ENCODE measurements around the gene LBX2. TPM values are rescaled to one million over a fixed set of nuclear protein-coding genes. Genes with fewer than 3 reads are reported as not detected.

The LBX2 gene
- total RNA-seq, 2 experiments from 2014 or later, result 0.31 TPM; not detected in 1

- Mint-ChIP-seq H3K27me3 (ENCODE audit: low read depth) (peaks cover 70% of the 10 kb centered on the region), H3K4me3 (peak overlapping the region; percentile 36), H3K36me3 (ENCODE audit: low read depth) (peaks cover 17% of the 10 kb centered on the region), H3K27ac (no peak overlapping the region), H3K9me3 (no peaks in the 10 kb centered on the region), H3K4me1 (ENCODE audit: low read depth) (peaks cover 53% of the 10 kb centered on the region)
- DNase-seq, result no peak
- intact Hi-C loops (cut with micrococcal nuclease), result loop anchor here (10.0 kb wide), 1 partner anchor 453 kb away; the partner anchor contains the start of gene POLE4
- CTCF ChIA-PET, result interaction anchor here (0.6 to 4.8 kb wide), 5 partner anchors 13 to 1301 kb away, joined by 3 to 24 read pairs (median 10); partner anchors contain the start of genes CCDC142, TLX2 and TTC31
Observed at GRCh38 chr2:74501335-74502071, 2.1 kb upstream of the LBX2 start.

GRCh38 chr2:74500578-74500946 is 1.2 kb upstream of the LBX2 start:
- CTCF ChIA-PET, result interaction anchor here (0.6 to 3.7 kb wide), 5 partner anchors 14 to 86 kb away, joined by 3 to 24 read pairs (median 6); partner anchors contain the start of genes CCDC142, TLX2 and TTC31

GRCh38 chr2:74499940-74500577 is 656 bp upstream of the LBX2 start:
- no peak overlapping the region for H3K27ac Mint-ChIP-seq
- H3K4me1 Mint-ChIP-seq (ENCODE audit: low read depth), result peaks cover 46% of the 10 kb centered on the region
- no peaks in the 10 kb centered on the region for H3K9me3 Mint-ChIP-seq
- H3K4me3 Mint-ChIP-seq, result no peak overlapping the region
- no peak for DNase-seq
- intact Hi-C loops (cut with micrococcal nuclease), result loop anchor here (5.0 to 10.0 kb wide), 2 partner anchors 32 to 455 kb away; partner anchors contain the start of gene POLE4
- CTCF ChIA-PET, result interaction anchor here (0.6 to 3.7 kb wide), 5 partner anchors 15 to 87 kb away, joined by 3 to 24 read pairs (median 6); partner anchors contain the start of genes CCDC142, TLX2 and TTC31
- peaks cover 8% of the 10 kb centered on the region for H3K36me3 Mint-ChIP-seq (ENCODE audit: low read depth)
- H3K27me3 Mint-ChIP-seq (ENCODE audit: low read depth), result peaks cover 70% of the 10 kb centered on the region

More at GRCh38 chr2:74500578-74500946, 1.2 kb upstream of the LBX2 start:
- intact Hi-C loops (cut with micrococcal nuclease), result loop anchor here (10.0 kb wide), 1 partner anchor 454 kb away; the partner anchor contains the start of gene POLE4
- no peaks in the 10 kb centered on the region for H3K9me3 Mint-ChIP-seq
- H3K27me3 Mint-ChIP-seq (ENCODE audit: low read depth), result peaks cover 70% of the 10 kb centered on the region
- H3K4me3 Mint-ChIP-seq, result no peak overlapping the region
- H3K36me3 Mint-ChIP-seq (ENCODE audit: low read depth), result peaks cover 13% of the 10 kb centered on the region
- no peak overlapping the region for H3K27ac Mint-ChIP-seq
- H3K4me1 Mint-ChIP-seq (ENCODE audit: low read depth), result peaks cover 49% of the 10 kb centered on the region
- no peak for DNase-seq

GRCh38 chr2:74498500-74499266 is 720 bp downstream of the LBX2 start:
- Mint-ChIP-seq H3K27ac (no peak overlapping the region), H3K36me3 (ENCODE audit: low read depth) (peaks cover 3% of the 10 kb centered on the region), H3K4me1 (ENCODE audit: low read depth) (peaks cover 34% of the 10 kb centered on the region), H3K4me3 (peak overlapping the region; percentile 67), H3K27me3 (ENCODE audit: low read depth) (peaks cover 59% of the 10 kb centered on the region), H3K9me3 (no peaks in the 10 kb centered on the region)
- DNase-seq, result peak; percentile 45
- CTCF ChIA-PET, result interaction anchor here (1.0 to 3.7 kb wide), 3 partner anchors 17 to 88 kb away, joined by 3 to 24 read pairs (median 6); partner anchors contain the start of genes CCDC142 and TTC31
- intact Hi-C loops (cut with micrococcal nuclease), result loop anchor here (1.0 to 5.0 kb wide), 3 partner anchors 18 to 89 kb away; no protein-coding TSS in a partner anchor

GRCh38 chr2:74497777-74498499 is 1.5 kb downstream of the LBX2 start:
- Mint-ChIP-seq H3K36me3 (ENCODE audit: low read depth) (peaks cover 6% of the 10 kb centered on the region), H3K4me1 (ENCODE audit: low read depth) (peaks cover 30% of the 10 kb centered on the region), H3K27ac (no peak overlapping the region), H3K27me3 (ENCODE audit: low read depth) (peaks cover 51% of the 10 kb centered on the region), H3K4me3 (peak overlapping the region; percentile 67), H3K9me3 (no peaks in the 10 kb centered on the region)
- intact Hi-C loops (cut with micrococcal nuclease), result loop anchor here (1.0 to 5.0 kb wide), 3 partner anchors 18 to 89 kb away; no protein-coding TSS in a partner anchor
- CTCF ChIA-PET, result interaction anchor here (1.0 kb wide), 1 partner anchor 47 kb away, joined by 3 read pairs; no protein-coding TSS in a partner anchor
- DNase-seq, result no peak

- CTCF ChIA-PET, result interaction anchor here (1.0 kb wide), 1 partner anchor 48 kb away, joined by 3 read pairs; no protein-coding TSS in a partner anchor
- H3K4me1 Mint-ChIP-seq (ENCODE audit: low read depth), result peaks cover 24% of the 10 kb centered on the region
- H3K27me3 Mint-ChIP-seq (ENCODE audit: low read depth), result peaks cover 44% of the 10 kb centered on the region
- DNase-seq, result no peak
- no peaks in the 10 kb centered on the region for H3K9me3 Mint-ChIP-seq
- no peak overlapping the region for H3K27ac Mint-ChIP-seq
- peaks cover 9% of the 10 kb centered on the region for H3K36me3 Mint-ChIP-seq (ENCODE audit: low read depth)
- intact Hi-C loops (cut with micrococcal nuclease), result loop anchor here (5.0 kb wide), 1 partner anchor 35 kb away; no protein-coding TSS in a partner anchor
- peak overlapping the region; percentile 67 for H3K4me3 Mint-ChIP-seq
Observed at GRCh38 chr2:74496997-74497776, 2.2 kb downstream of the LBX2 start.

- Mint-ChIP-seq H3K4me1 (ENCODE audit: low read depth) (peaks cover 21% of the 10 kb centered on the region), H3K27me3 (ENCODE audit: low read depth) (peaks cover 26% of the 10 kb centered on the region), H3K4me3 (no peak overlapping the region), H3K9me3 (no peaks in the 10 kb centered on the region), H3K36me3 (ENCODE audit: low read depth) (peaks cover 15% of the 10 kb centered on the region), H3K27ac (no peak overlapping the region)
- intact Hi-C loops (cut with micrococcal nuclease), result loop anchor here (5.0 kb wide), 1 partner anchor 37 kb away; no protein-coding TSS in a partner anchor
- DNase-seq, result no peak
- CTCF ChIA-PET, result interaction anchor here (3.9 kb wide), 1 partner anchor 92 kb away, joined by 21 read pairs; no protein-coding TSS in a partner anchor
Observed at GRCh38 chr2:74495440-74495839, 4.0 kb downstream of the LBX2 start.

GRCh38 chr2:74493546-74493945 is 5.9 kb downstream of the LBX2 start:
- Mint-ChIP-seq H3K9me3 (no peaks in the 10 kb centered on the region), H3K4me3 (no peak overlapping the region), H3K27me3 (ENCODE audit: low read depth) (peaks cover 12% of the 10 kb centered on the region), H3K27ac (no peak overlapping the region), H3K4me1 (ENCODE audit: low read depth) (peaks cover 11% of the 10 kb centered on the region), H3K36me3 (ENCODE audit: low read depth) (peaks cover 19% of the 10 kb centered on the region)
- no peak for DNase-seq
- intact Hi-C loops (cut with micrococcal nuclease), result no loop called here
- CTCF ChIA-PET, result interaction anchor here (0.6 to 3.9 kb wide), 3 partner anchors 50 to 98 kb away, joined by 3 to 21 read pairs (median 4); no protein-coding TSS in a partner anchor

GRCh38 chr2:74491648-74492544 is 7.5 kb downstream of the LBX2 start:
- DNase-seq, result no peak
- intact Hi-C loops (cut with micrococcal nuclease), result no loop called here
- Mint-ChIP-seq H3K4me1 (ENCODE audit: low read depth) (no peaks in the 10 kb centered on the region), H3K27me3 (ENCODE audit: low read depth) (no peaks in the 10 kb centered on the region), H3K27ac (no peak overlapping the region), H3K9me3 (no peaks in the 10 kb centered on the region), H3K36me3 (ENCODE audit: low read depth) (peaks cover 21% of the 10 kb centered on the region), H3K4me3 (no peak overlapping the region)
- CTCF ChIA-PET, result interaction anchor here (1.3 to 3.9 kb wide), 2 partner anchors 9 to 95 kb away, joined by 4 to 21 read pairs; partner anchors contain the start of genes CCDC142 and TTC31

- no peaks in the 10 kb centered on the region for H3K27me3 Mint-ChIP-seq (ENCODE audit: low read depth)
- CTCF ChIA-PET, result no interaction called here
- H3K9me3 Mint-ChIP-seq, result no peaks in the 10 kb centered on the region
- intact Hi-C loops (cut with micrococcal nuclease), result no loop called here
- no peak overlapping the region for H3K27ac Mint-ChIP-seq
- H3K36me3 Mint-ChIP-seq (ENCODE audit: low read depth), result peaks cover 27% of the 10 kb centered on the region
- H3K4me1 Mint-ChIP-seq (ENCODE audit: low read depth), result peaks cover 2% of the 10 kb centered on the region
- no peak for DNase-seq
- H3K4me3 Mint-ChIP-seq, result no peak overlapping the region
Observed at GRCh38 chr2:74489906-74490305, 9.5 kb downstream of the LBX2 start.

All from activated naive CD4-positive, alpha-beta T cell treated with anti-CD3 and anti-CD28 coated beads for 36 hours (primary cell).